Measurements from ENCODE around the gene SELENOH.
A peak's percentile ranks its signal among the peaks of the same experiment; 100 is the strongest.
"Not testable (repeated sequence)": the region's sequence is repeated elsewhere in the genome, so short reads cannot be mapped to it uniquely, and the experiment has no call there.

The SELENOH gene

GRCh38 chr11:57741132-57742086 lies at the start of gene SELENOH:
SELENOH (plus strand) TSS chr11:57741491; CDS start chr11:57741596, 105 bp downstream.
- DNase-seq (ENCODE audit: low read depth): peak; percentile 93

- no peak for DNase-seq (ENCODE audit: low read depth)
Measured at GRCh38 chr11:57698843-57699365, 42.4 kb upstream of the SELENOH start.

GRCh38 chr11:57699813-57700212 lies 41.5 kb upstream of the SELENOH start:
- DNase-seq (ENCODE audit: low read depth): no peak

GRCh38 chr11:57700425-57700824 lies 40.9 kb upstream of the SELENOH start:
- no peak for DNase-seq (ENCODE audit: low read depth)

- no peak for DNase-seq (ENCODE audit: low read depth)
Measured at GRCh38 chr11:57703341-57703740, 38.0 kb upstream of the SELENOH start.

- DNase-seq (ENCODE audit: low read depth): no peak
Measured at GRCh38 chr11:57704932-57705331, 36.4 kb upstream of the SELENOH start.

GRCh38 chr11:57705432-57705831 lies 35.9 kb upstream of the SELENOH start:
- DNase-seq (ENCODE audit: low read depth): not testable (repeated sequence)

- no peak for DNase-seq (ENCODE audit: low read depth)
Measured at GRCh38 chr11:57709802-57710367, 31.4 kb upstream of the SELENOH start.

GRCh38 chr11:57711414-57712255 lies 29.7 kb upstream of the SELENOH start, which contains the start of gene MED19:
MED19 (minus strand) TSS chr11:57712215; CDS start chr11:57712179, 36 bp downstream.
- DNase-seq (ENCODE audit: low read depth): peak; percentile 70

GRCh38 chr11:57712256-57713150 lies 28.8 kb upstream of the SELENOH start, which contains the start of gene TMX2:
TMX2 (plus strand) TSS chr11:57712593; CDS start chr11:57712619, 26 bp downstream.
- peak; percentile 84 for DNase-seq (ENCODE audit: low read depth)

- no peak for DNase-seq (ENCODE audit: low read depth)
Measured at GRCh38 chr11:57713835-57714234, 27.5 kb upstream of the SELENOH start.

- DNase-seq (ENCODE audit: low read depth): not testable (repeated sequence)
Measured at GRCh38 chr11:57716726-57717125, 24.6 kb upstream of the SELENOH start.

- no peak for DNase-seq (ENCODE audit: low read depth)
Measured at GRCh38 chr11:57727185-57727584, 14.1 kb upstream of the SELENOH start.

GRCh38 chr11:57728829-57729228 lies 12.5 kb upstream of the SELENOH start:
- no peak for DNase-seq (ENCODE audit: low read depth)

- DNase-seq (ENCODE audit: low read depth): no peak
Measured at GRCh38 chr11:57729479-57729878, 11.8 kb upstream of the SELENOH start.

GRCh38 chr11:57732661-57733060 lies 8.6 kb upstream of the SELENOH start:
- no peak for DNase-seq (ENCODE audit: low read depth)

GRCh38 chr11:57735619-57736298 lies 5.5 kb upstream of the SELENOH start:
- no peak for DNase-seq (ENCODE audit: low read depth)

GRCh38 chr11:57742087-57742452 lies 779 bp downstream of the SELENOH start:
- no peak for DNase-seq (ENCODE audit: low read depth)

- DNase-seq (ENCODE audit: low read depth): no peak
Measured at GRCh38 chr11:57744357-57744756, 3.1 kb downstream of the SELENOH start.

GRCh38 chr11:57745206-57745605 lies 3.9 kb downstream of the SELENOH start:
- DNase-seq (ENCODE audit: low read depth): no peak

Data from activated T-helper 9 cell treated with anti-CD3 and anti-CD28 coated beads, Interleukin-2, amount 50 U/mL, for 16 hours (primary cell).